RWPE1 (cell line): ENCODE data around the gene TCP1.

Experiments
- CTCF ChIA-PET: fragments of 350-600 bp; sonication (Branson Sonifier 250); formaldehyde crosslinking; extraction: SDS; loops from one replicate; lab custom pipeline; 2021; lab: Yijun Ruan, JAX
- POLR2A ChIA-PET: fragments of 400-600 bp; formaldehyde crosslinking; extraction: SDS; loops from one replicate; lab custom pipeline; 2020; ENCODE audit warnings: antibody characterized with exemption; ENCODE audit not compliant: low non-redundant PET; lab: Yijun Ruan, JAX
- DNase-seq: peaks from one replicate; pipeline ENCODE4 v3.0.0; 2012; ENCODE audit warnings: low spot score
- H3K27ac ChIP-seq: fragments of 450-650 bp; 2 replicates; pipeline ENCODE4 v1.5.1; 2017
- CTCF ChIP-seq: fragments of 450-650 bp; conservative IDR thresholded peaks from 2 replicates; pipeline ENCODE4 v1.5.1; 2017; ENCODE audit warnings: low read depth, mild to moderate bottlenecking

Gene TCP1

GRCh38 chr6:159778542-159779103, 10.8 kb downstream of the TCP1 start:
- H3K27ac ChIP-seq: no peak overlapping the region
- CTCF ChIA-PET: no interaction called here
- DNase-seq: no peak
- no peak for TF ChIP-seq CTCF
- POLR2A ChIA-PET: no interaction called here

- DNase-seq: no peak
- no peak for TF ChIP-seq CTCF
- CTCF ChIA-PET: no interaction called here
- no peak overlapping the region for H3K27ac ChIP-seq
- POLR2A ChIA-PET: no interaction called here
Observed at GRCh38 chr6:159778131-159778530, 11.3 kb downstream of the TCP1 start.

GRCh38 chr6:159777240-159777904, 12.0 kb downstream of the TCP1 start:
- POLR2A ChIA-PET: no interaction called here
- no peak for TF ChIP-seq CTCF
- no peak for DNase-seq
- CTCF ChIA-PET: no interaction called here
- H3K27ac ChIP-seq: no peak overlapping the region

GRCh38 chr6:159772196-159772595, 17.2 kb downstream of the TCP1 start:
- no peak for TF ChIP-seq CTCF
- POLR2A ChIA-PET: no interaction called here
- CTCF ChIA-PET: interaction anchor here (0.6 kb wide), 1 partner anchor 10 kb away, joined by 3 read pairs; no protein-coding TSS in a partner anchor
- DNase-seq: no peak
- no peak overlapping the region for H3K27ac ChIP-seq

GRCh38 chr6:159769470-159769869, 19.9 kb downstream of the TCP1 start:
- no peak overlapping the region for H3K27ac ChIP-seq
- no peak for DNase-seq
- no peak for TF ChIP-seq CTCF
- CTCF ChIA-PET: interaction anchor here (0.6 kb wide), 1 partner anchor 11 kb away, joined by 4 read pairs; no protein-coding TSS in a partner anchor
- POLR2A ChIA-PET: no interaction called here

- no peak for TF ChIP-seq CTCF
- CTCF ChIA-PET: no interaction called here
- H3K27ac ChIP-seq: no peak overlapping the region
- POLR2A ChIA-PET: interaction anchor here (0.7 kb wide), 1 partner anchor 87 kb away, joined by 3 read pairs; no protein-coding TSS in a partner anchor
- no peak for DNase-seq
Observed at GRCh38 chr6:159766906-159767305, 22.5 kb downstream of the TCP1 start.
